HG03469 (cell line): Measurements from ENCODE around the gene NHP2.

Source experiments
- ATAC-seq: cut with Tn5 transposase; IDR thresholded peaks from one replicate; pipeline ENCODE4 v1.9.1; 2021; ENCODE audit warnings: mild to moderate bottlenecking, moderate library complexity, moderate number of reproducible peaks; ENCODE audit not compliant: unreplicated experiment

The NHP2 gene

DNA sequence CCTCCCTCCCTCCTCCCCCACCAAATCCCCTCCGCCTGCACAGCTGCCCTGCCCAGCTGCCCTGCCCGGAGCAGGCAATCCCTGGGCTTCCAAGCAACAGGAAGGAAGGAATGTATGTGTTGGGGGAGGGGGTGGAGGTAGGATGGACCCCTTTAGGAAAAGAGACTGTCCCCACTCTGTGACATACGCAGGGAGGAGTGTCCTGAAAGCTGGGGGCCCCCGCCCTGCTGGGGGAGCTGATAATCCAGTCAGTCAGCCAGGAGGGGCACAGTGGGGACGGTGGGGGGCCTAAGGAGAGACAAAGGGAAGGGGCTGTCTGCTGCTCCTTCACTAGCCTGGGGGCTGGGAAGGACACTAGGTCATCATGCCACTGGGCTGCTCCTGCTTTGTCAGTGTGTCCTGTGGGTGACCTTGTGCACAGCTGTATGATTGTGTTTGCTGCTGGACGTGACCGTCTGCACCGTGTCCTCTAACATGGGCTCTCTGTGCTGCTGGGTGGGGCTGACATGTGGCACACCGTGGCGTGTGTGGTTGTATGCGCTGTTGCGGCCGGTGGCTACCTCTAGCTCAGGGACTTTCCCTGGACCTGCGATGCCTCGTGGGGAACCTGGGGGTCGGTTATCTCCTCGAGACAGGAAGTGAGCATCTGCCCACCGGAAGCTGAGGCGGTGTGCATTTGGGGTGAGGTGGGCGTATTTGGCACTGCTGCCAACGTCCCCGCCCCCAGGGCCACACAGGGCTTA lies 37.4 kb downstream of the NHP2 start:
- peak; percentile 29 for ATAC-seq

DNA sequence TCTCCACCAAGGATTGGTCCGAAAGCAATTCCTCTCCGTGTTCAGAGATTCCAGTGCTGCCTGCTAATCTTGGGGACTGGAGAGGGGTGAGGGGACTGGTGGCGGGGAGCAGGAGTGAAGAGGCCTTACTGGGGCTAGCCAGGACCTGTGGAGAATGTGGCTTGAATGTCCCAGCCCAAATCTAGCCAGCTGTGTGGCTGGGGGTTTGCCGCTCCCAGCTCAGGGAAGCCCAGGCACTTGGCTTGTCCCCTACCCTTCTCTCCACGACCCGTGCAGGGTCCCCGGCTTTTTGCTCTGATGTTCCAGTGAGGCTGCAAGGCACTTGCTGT lies 37.9 kb downstream of the NHP2 start:
- ATAC-seq, result no peak

DNA sequence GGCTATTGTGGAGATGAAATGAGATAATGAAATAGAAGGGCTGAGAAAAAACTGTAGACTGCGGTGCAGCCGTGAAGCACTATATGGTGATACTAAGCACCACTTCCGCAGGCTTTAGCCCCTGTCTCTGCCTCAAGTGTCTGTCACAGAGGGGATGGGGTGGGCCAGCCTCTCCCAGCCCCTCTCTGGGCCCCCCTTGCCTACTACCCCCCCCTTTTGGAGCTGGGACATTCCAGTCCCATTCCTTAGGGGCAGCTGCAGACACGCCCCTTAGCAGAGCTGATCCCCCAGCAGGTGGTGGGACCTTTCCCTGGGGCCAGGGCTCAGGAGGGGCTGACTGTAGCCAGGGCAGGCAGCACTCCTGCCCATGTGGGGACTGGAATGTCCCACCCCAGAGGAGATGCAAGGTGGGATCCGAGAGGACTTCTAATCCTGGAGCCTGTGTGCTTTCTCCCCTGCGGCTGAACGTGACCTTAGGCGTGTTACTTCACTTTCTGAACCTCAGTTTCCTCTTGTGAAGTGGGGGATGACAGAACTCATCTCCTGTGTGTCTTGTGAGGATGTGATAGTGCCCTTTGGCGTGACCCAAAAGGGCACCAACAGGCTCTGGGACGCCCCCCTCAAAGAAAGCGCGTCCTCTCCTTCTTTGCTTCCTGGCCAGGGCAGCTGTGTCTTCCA lies 38.4 kb downstream of the NHP2 start:
- ATAC-seq, result no peak

- no peak for ATAC-seq
Observed at GRCh38 chr5:178114325-178115135, 39.2 kb downstream of the NHP2 start.

GRCh38 chr5:178113841-178114324 lies 39.8 kb downstream of the NHP2 start:
- no peak for ATAC-seq

DNA sequence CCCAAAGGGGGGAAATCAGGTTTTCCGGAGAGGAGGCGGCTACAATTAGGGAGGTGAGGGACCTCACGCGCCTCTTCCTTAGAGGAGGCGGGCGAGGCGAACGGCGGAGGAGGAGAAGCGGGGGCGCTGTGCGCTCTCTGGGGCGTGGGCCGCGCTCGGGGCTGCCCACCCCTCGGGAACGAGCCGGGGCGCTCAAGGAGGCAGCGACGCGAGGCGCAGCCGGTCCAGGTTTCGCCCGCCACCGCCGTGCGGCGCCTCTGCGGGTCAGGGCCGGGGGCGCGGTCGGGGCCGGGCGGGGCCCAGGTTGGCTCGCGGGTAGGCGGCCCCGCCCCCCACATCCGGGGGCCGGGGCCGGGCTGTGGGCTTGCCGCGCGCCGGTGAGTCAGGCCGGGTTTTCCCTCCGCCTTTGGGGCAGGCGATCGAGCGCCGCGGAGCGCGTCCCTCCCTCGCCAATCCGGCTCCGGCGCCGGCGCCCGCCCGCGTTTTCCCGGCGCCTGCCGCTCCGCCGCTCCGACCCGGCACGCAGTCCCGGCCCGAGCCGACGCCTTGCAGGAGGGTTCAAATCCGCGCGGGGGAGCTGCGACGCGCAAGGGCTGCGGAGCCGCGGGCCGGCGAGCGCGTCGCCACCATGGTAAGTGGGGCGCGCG lies 40.4 kb downstream of the NHP2 start, which contains the start of gene N4BP3:
Gene N4BP3, plus strand, starts transcription at position 392 of the 647 bp plus-strand sequence. CDS start 6,052 bp downstream, outside the sequence.
- ATAC-seq, result peak; percentile 31

DNA sequence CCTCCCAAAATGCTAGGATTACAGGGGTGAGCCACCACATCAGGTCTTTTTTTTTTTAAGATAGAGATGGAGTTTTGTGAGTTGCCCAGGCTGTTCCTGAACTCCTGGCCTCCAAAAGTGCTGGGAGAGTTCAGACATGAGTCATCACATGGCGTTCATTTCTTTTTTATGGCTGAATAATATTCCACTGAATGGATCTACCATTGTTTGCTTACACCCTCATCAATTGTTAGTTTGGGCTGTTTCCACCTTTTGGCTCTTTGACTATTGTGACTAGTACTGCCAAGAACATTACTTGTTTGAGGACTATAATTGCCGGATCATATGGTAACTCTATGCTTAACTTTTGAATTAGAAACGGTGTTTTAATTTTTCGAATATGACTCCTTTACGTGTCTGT lies 41.1 kb downstream of the NHP2 start:
- ATAC-seq, result no peak

- ATAC-seq, result no peak
Observed at GRCh38 chr5:178111925-178112324, 41.8 kb downstream of the NHP2 start.

GRCh38 chr5:178110511-178110910 lies 43.2 kb downstream of the NHP2 start:
- ATAC-seq, result no peak

- ATAC-seq, result no peak
Observed at GRCh38 chr5:178108966-178109365, 44.7 kb downstream of the NHP2 start.

DNA sequence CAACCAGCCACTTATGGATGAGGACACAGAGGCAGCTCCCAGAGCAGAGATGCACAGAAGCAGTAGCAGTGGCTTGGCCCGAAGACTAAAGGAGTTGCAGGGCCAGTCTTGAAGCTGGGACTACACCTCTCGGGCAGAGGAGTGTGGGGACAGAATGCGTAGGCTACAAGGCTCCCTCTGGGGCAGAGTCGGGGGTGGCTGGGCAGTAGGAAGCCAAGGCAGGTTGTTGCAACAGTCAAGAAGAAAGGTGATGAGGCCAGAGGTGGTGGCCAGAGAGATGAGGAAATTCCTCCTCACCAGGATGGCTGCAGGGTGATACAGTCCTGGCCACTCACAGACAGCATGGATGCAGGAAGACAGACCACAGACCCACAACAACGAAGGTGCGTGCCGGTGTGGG lies 45.2 kb downstream of the NHP2 start:
- no peak for ATAC-seq

DNA sequence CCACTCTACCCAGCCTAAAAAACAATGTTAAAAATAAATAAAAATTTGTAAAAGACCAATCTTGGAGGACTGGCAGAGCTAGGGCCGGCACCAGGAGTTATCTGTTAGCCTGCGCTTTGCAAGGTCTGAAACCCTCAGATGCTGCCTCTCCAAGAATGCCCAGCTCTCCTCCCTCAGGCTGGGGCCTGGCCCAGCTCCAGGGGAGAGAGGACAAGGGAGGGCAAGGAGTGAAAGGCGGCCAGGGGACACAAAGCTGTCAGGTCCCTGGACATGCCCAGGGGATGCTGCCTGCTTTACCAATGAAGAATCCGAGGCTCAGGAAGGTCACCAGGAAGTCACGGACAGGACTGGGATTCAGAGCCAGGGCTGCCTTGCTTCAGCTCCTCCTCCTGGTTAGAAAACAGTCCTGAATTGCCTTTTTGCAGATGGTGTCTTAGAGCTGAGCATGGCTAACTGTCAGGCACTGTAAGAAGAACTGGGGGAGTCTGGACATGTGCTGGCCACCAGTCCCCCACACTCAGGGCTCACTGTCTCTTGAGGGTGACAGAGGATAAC lies 45.9 kb downstream of the NHP2 start:
- ATAC-seq, result no peak

DNA sequence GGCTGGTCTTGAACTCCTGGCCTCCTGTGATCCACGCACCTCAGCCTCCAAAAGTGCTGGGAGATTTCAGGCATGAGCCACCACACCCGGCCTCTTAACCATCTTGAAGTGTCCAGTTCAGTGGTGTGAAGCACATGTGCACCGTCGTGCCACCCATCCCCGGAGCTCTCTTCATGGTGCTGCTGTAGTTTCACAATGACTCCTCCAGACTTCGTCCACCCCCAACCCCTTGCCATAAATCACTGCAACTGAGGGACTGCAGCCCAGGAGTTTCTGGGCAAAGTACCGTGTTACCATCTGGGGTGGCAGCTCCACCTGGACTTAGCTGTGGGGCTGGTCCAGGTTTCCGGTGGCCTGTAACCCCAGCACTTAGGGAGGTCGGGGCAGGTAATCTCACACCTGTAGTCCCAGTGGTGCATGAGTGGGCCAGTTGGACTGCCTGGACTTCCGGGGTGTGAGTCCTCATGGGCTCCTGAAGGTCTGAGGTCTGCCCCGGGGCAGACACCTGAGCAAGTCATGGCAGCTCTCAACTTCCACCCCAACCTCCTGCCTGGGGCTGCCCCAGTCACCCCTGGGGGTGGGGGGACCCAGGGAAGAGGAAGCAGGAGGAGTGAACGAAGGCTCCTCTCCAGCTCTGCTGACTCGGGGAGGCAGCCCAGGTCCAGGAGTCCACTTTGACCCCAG lies 47.0 kb downstream of the NHP2 start:
- ATAC-seq, result no peak

GRCh38 chr5:178106086-178106485 lies 47.6 kb downstream of the NHP2 start:
- no peak for ATAC-seq

- no peak for ATAC-seq
Observed at GRCh38 chr5:178104492-178104891, 49.2 kb downstream of the NHP2 start.

- ATAC-seq, result no peak
Observed at GRCh38 chr5:178103612-178104011, 50.1 kb downstream of the NHP2 start.
